ENCODE measurements around the gene FGFBP2.
A peak's percentile ranks its signal among the peaks of the same experiment; 100 is the strongest.

DNA sequence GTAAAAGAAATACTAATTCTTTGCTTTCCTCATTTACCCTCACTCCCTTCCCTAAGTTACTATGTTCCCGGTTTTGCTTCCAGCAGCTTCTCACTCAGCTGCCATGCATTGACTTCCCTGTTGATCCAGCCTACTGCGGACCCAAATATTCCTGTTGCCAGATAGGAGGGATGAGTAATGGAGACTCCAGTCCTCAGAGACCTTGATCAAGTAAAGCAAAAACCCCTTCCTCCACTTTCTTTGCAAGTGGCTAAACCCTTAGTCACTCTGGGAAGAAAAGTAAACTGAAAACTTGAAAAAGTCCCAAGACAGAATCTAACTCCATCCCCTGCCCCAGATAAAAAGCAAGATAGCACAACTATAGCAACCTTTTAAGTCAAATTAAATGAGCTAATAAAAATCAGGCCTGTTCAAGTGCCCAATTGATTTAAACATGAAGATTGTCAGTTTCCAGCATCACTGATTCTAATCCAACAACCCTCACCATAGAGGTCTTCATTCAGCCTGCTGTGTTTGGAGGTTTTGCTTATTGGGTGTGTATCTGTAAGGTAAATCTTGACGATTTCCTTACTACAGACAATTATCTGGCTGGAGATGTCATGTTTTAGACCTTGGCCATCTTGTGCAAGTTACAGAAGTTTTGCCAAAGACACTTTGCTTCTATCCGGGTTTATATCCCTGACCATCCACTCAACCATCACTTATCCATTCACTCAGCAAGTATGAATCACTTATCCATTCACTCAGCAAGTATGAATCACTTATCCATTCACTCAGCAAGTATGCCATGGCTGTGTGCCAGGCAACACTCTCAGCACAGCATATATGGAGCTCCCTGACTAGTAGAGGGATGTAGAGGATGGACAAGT lies 42.0 kb downstream of the FGFBP2 start:
- TF ChIP-seq, protein P1, sequence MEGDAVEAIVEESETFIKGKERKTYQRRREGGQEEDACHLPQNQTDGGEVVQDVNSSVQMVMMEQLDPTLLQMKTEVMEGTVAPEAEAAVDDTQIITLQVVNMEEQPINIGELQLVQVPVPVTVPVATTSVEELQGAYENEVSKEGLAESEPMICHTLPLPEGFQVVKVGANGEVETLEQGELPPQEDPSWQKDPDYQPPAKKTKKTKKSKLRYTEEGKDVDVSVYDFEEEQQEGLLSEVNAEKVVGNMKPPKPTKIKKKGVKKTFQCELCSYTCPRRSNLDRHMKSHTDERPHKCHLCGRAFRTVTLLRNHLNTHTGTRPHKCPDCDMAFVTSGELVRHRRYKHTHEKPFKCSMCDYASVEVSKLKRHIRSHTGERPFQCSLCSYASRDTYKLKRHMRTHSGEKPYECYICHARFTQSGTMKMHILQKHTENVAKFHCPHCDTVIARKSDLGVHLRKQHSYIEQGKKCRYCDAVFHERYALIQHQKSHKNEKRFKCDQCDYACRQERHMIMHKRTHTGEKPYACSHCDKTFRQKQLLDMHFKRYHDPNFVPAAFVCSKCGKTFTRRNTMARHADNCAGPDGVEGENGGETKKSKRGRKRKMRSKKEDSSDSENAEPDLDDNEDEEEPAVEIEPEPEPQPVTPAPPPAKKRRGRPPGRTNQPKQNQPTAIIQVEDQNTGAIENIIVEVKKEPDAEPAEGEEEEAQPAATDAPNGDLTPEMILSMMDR (IDR thresholded peaks at IDR 0.05), result no peak
- TF ChIP-seq POLR2A (IDR thresholded peaks at IDR 0.05), result no peak
- peak; percentile 48 for TF ChIP-seq POLR2AphosphoS5 (IDR thresholded peaks at IDR 0.05)
- TF ChIP-seq EP300 (IDR thresholded peaks at IDR 0.05), result no peak
